ENCODE data around the gene YDJC. TPM values are rescaled to one million over a fixed set of nuclear protein-coding genes. Genes with fewer than 3 reads are reported as not detected.

YDJC gene
- total RNA-seq, 4 donors from 2014 or later = 44.5 to 72.7 (median 54.6) TPM

GRCh38 chr22:21643533-21644357, 13.9 kb upstream of the YDJC start:
- Histone ChIP-seq H3K4me1 (peaks cover 21 to 24% of the 10 kb centered on the region in 2 donors), H3K9me3 (no peaks in the 10 kb centered on the region), H3K4me3 (replicated peaks in 1 of 3) (peak overlapping the region in 1 of 3 donors; percentile 83), H3K27ac (no peak overlapping the region), H3K36me3 (peaks cover 0 to 21% of the 10 kb centered on the region in 2 donors), H3K27me3 (no peaks in the 10 kb centered on the region)
- intact Hi-C loops (cut with DNase I) = no loop called here
- DNase-seq = no peak
- WGBS, 2 donors = 92 to 94% methylated on average over 21 to 22 of the region's 22 CpGs
- no peak for TF ChIP-seq POLR2A (IDR thresholded peaks at IDR 0.05)
- no peak for TF ChIP-seq CTCF (IDR thresholded peaks at IDR 0.05)

- Histone ChIP-seq H3K27ac (peak overlapping the region in 2 of 3 donors; percentile 15 to 64), H3K36me3 (peaks cover 0 to 21% of the 10 kb centered on the region in 2 donors), H3K27me3 (no peaks in the 10 kb centered on the region), H3K4me3 (replicated peaks in 1 of 3) (peak overlapping the region; percentile 61 to 83 (median 82)), H3K4me1 (peaks cover 25 to 29% of the 10 kb centered on the region in 2 donors), H3K9me3 (no peaks in the 10 kb centered on the region)
- WGBS, 2 donors = 1 to 4% methylated on average over 28 to 30 of the region's 56 CpGs
- peak; percentile 62 to 70 for DNase-seq
- TF ChIP-seq POLR2A (IDR thresholded peaks at IDR 0.05) = no peak
- peak in 4 of 6 experiments; percentile 41 to 64 (median 56) for TF ChIP-seq CTCF (IDR thresholded peaks at IDR 0.05)
- intact Hi-C loops (cut with DNase I) = no loop called here
These were observed 13.0 kb upstream of the YDJC start for GRCh38 chr22:21642584-21643448.

GRCh38 chr22:21641789-21642583, 12.2 kb upstream of the YDJC start, which contains the start of gene SDF2L1:
SDF2L1 (plus strand) TSS chr22:21642302; CDS start chr22:21642337, 35 bp downstream.
- H3K4me1 ChIP-seq = peaks cover 25 to 29% of the 10 kb centered on the region in 2 donors
- peaks cover 0 to 20% of the 10 kb centered on the region in 2 donors for H3K36me3 ChIP-seq
- 0 to 3% methylated on average over 11 to 13 of the region's 76 CpGs for WGBS, 2 donors
- H3K27ac ChIP-seq = peak within 1 kb of the TSS; percentile 34 to 64 (median 49)
- H3K27me3 ChIP-seq = no peaks in the 10 kb centered on the region
- peak; percentile 99 for DNase-seq
- H3K9me3 ChIP-seq = no peaks in the 10 kb centered on the region
- H3K4me3 ChIP-seq (replicated peaks in 1 of 3) = peak within 1 kb of the TSS; percentile 61 to 83 (median 82)
- intact Hi-C loops (cut with DNase I) = no loop called here
- peak in 2 of 6 experiments; percentile 20 to 26 for TF ChIP-seq CTCF (IDR thresholded peaks at IDR 0.05)
- TF ChIP-seq POLR2A (IDR thresholded peaks at IDR 0.05) = peak; percentile 10 to 96

DNA sequence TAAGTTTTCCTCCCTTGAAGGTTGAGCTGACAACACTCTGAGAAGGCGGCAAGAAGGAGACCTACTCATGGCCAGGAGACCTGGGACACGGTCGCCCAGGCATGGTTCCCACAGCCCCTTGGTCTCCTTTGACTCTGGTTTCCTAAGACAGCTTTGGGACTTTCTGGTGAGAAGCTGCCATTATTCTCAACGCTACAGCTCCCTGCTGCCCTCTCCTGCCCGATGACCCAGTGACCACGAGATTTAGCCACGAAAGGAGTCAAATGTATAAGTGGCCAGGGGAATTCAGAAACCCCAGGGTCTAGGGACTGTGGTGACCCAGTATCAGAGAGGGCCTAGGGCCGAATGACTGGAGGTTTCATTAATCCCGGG, 11.6 kb upstream of the YDJC start:
- DNase-seq = peak; percentile 61 to 67
- TF ChIP-seq CTCF (IDR thresholded peaks at IDR 0.05) (peak in 5 of 6 experiments; percentile 16 to 51 (median 44)), POLR2A (IDR thresholded peaks at IDR 0.05) (no peak)
- intact Hi-C loops (cut with DNase I) = no loop called here

More for the DNA sequence above, 11.6 kb upstream of the YDJC start:
- Histone ChIP-seq H3K4me3 (replicated peaks in 1 of 3) (peak overlapping the region in 2 of 3 donors; percentile 18 to 82), H3K4me1 (peaks cover 23 to 28% of the 10 kb centered on the region in 2 donors), H3K36me3 (peaks cover 0 to 16% of the 10 kb centered on the region in 2 donors), H3K27ac (peak overlapping the region; percentile 34 to 57 (median 49)), H3K9me3 (no peaks in the 10 kb centered on the region), H3K27me3 (no peaks in the 10 kb centered on the region)
- WGBS, 2 donors = 2 to 18% methylated on average over 7 to 9 of the region's 9 CpGs

All from thyroid gland (tissue), 4 donors.